GM19467 (cell line): ENCODE results near the gene CHRND.

Source experiments
- ATAC-seq: cut with Tn5 transposase; IDR thresholded peaks from one replicate; pipeline ENCODE4 v1.9.1; 2021; ENCODE audit warnings: mild to moderate bottlenecking, moderate library complexity; ENCODE audit not compliant: unreplicated experiment

CHRND gene

GRCh38 chr2:232502911-232503808, 22.8 kb upstream of the CHRND start:
- no peak for ATAC-seq

DNA sequence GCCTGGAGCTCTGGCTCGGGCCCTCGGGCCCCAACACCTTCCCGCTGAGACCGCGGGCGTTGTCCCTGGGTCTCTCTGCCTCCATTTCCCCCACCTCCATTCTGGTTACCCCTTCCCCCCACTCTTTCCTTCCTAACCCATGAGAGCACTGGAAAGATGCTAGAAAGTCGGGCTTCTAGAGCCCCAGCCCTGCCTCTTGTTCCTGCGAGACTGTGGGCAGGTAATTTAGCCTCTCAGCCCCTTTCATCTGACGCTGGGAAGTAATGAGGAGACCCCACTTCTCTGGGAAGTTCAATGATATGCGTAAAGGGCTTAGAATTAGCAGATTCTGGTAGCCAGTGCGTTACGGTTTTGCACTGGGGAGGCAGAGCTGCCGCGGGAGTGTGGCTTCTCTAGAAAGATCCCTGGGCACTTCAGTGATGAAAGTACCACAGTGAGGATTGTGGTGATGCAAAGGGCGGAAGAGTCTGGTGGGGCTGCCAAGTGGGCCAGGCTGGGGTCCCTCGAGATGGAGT, 22.1 kb upstream of the CHRND start:
- ATAC-seq, result no peak

- ATAC-seq, result no peak
These were observed 21.5 kb upstream of the CHRND start for GRCh38 chr2:232504438-232504837.

DNA sequence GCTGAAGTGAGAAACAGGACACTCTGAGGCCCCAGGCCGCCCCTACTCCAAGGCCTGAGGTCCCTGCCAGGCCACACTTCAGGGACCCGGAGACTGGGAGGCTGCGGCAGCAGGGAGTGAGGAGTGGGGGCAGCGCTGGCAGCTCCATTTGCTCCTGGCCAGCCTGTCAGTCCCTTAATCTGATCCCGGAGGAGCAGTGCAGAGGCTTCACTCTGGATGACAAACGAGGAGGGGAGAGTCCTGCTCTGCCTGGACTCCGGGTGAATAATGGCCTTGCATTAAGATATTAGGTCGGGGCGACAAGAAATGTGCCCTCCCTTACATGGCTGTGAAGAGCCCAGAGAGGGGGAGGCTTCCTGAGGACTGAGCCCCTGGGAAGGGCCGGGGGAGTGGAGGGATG, 20.1 kb upstream of the CHRND start:
- no peak for ATAC-seq

DNA sequence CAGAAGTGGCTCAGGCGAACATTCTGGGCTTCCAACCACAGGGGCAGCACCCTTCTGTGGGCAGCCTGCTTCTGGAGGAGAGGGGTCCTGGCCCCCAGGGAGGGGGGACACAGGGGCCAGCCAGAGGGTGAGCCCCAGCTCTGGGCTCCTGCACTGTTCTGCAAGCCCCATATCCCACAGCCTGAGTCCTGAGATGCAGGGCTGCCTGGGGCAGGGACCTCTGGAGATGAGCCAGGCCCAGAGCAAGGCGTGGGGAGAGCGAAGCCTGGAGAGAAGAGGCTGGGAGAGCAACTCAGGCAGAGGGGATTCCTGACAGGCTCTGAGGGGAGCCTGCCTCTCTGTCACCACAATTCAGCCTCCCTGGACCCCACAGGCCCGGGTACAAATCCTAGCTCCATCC, 19.3 kb upstream of the CHRND start:
- ATAC-seq, result no peak

DNA sequence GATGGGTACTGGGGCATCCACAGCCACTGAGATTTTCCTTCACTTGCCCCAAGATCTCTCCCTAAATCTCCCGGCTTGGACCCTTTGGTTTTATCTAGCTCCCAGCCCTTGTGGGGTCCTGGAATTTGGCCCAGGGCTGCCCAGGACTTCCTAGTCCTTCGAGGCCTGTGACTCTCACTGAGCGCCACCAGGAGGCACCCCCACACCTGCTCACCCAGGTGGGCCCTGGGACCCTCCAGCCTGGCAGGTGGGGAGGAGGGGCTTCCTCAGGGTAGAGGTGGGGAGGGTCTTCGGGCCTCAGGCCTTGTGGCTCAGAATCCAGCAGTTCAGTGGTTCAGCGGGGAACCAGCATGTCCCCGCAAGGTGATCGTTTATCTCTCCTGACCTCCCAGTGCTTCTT, 17.7 kb upstream of the CHRND start:
- no peak for ATAC-seq

GRCh38 chr2:232511336-232511890, 14.5 kb upstream of the CHRND start:
- ATAC-seq, result no peak

GRCh38 chr2:232512602-232513001, 13.4 kb upstream of the CHRND start:
- no peak for ATAC-seq

GRCh38 chr2:232513353-232513752, 12.6 kb upstream of the CHRND start:
- ATAC-seq, result no peak

DNA sequence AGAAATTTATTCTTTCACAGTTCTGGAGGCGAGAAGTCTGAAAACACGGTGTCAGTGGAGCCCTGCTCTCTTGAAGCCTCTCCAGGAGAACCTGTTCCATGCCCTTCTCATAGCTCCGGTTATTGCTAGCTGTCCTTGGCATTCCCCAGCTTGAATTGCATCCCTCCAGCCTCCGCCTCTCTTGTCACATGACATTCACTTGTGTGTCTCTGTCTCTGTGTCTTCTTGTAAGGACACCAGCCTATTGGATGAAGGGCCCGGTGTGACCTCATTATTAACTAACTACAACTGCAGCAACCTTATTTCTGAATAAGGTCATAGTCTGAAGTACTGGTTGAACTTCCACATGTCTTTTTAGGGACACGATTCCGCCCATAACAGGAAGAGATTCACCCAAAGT, 10.3 kb upstream of the CHRND start:
- no peak for ATAC-seq

GRCh38 chr2:232516551-232516950, 9.4 kb upstream of the CHRND start:
- ATAC-seq, result no peak

- ATAC-seq, result no peak
These were observed 7.1 kb upstream of the CHRND start for GRCh38 chr2:232518844-232519243.

GRCh38 chr2:232519581-232520438, 6.2 kb upstream of the CHRND start, which contains the start of gene PRSS56:
TSS of gene PRSS56 (plus strand) at chr2:232520388. CDS start at chr2:232520599, 211 bp downstream.
- ATAC-seq, result no peak

- ATAC-seq, result no peak
These were observed 5.5 kb upstream of the CHRND start for GRCh38 chr2:232520489-232520888.

GRCh38 chr2:232521098-232521497, 4.9 kb upstream of the CHRND start:
- ATAC-seq, result no peak

DNA sequence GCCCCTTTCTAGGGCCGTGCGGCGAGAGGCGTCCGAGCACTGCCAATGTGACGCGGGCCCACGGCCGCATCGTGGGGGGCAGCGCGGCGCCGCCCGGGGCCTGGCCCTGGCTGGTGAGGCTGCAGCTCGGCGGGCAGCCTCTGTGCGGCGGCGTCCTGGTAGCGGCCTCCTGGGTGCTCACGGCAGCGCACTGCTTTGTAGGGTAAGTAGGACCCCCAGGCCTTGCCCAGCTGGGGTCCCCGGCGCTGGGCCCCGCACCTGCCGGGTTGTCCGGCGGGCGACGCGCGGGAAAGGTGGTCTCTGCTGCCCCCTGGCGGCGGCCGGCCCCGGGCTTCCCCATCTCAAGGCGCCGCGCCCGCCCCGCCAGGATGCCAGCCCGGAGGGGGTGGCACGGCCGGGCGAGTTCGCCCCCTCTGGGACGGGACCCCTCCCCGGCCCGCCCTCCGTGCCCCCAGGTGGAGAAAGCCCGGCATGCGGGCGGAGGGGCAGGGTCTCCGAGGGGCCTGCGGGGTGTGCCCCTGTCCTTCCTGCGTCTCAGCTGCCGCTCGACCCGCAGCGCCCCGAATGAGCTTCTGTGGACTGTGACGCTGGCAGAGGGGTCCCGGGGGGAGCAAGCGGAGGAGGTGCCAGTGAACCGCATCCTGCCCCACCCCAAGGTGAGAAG, 3.9 kb upstream of the CHRND start:
- ATAC-seq, result no peak

GRCh38 chr2:232522623-232523401, 3.1 kb upstream of the CHRND start:
- no peak for ATAC-seq

DNA sequence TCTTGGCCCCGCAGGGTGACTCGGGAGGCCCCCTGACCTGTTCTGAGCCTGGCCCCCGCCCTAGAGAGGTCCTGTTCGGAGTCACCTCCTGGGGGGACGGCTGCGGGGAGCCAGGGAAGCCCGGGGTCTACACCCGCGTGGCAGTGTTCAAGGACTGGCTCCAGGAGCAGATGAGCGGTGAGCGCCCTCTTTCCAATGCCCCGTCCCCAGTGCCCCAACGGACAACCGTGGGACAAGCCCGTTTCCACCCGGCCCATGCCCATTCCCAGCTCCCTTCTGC, 2.6 kb upstream of the CHRND start:
- no peak for ATAC-seq

DNA sequence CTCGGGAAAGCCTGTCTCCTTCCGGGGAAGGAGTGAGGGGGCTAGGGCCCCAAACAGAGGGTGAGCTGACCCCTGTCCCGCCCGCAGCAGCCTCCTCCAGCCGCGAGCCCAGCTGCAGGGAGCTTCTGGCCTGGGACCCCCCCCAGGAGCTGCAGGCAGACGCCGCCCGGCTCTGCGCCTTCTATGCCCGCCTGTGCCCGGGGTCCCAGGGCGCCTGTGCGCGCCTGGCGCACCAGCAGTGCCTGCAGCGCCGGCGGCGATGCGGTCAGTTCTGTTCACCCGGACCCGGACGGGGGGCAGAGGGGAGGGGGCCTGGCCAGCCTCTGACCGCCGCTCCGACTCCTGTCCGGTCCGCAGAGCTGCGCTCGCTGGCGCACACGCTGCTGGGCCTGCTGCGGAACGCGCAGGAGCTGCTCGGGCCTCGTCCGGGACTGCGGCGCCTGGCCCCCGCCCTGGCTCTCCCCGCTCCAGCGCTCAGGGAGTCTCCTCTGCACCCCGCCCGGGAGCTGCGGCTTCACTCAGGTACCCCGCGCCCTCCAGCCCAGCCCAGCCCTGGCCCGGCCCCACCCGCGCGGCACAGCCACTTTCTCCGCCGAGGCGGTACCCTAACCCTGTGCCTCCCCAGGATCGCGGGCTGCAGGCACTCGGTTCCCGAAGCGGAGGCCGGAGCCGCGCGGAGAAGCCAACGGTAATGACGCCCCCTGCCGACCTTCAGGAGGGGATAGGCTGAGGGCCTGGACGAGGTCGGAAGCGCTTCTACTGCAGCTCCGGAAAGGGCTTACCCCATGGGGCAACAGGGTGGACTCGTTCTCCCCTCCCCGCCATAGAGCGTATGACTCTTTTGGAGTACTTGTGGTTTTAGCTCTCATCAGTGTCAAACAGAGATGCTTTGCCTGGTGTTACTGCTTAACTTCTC, 2.0 kb upstream of the CHRND start:
- no peak for ATAC-seq
